Thoracic aorta (tissue), 2 donors: ENCODE measurements around the gene TIGD1. TPM values are rescaled to one million over a fixed set of nuclear protein-coding genes. Genes with fewer than 3 reads are reported as not detected.

Experiments
- ATAC-seq: fragments of 150-250 bp; one replicate; pipeline ENCODE4 v1.8.0; 2017; ENCODE audit warnings: low read depth; ENCODE audit not compliant: insufficient number of reproducible peaks, low FRiP score
- DNase-seq: peaks from one replicate; pipeline ENCODE4 v3.0.0-alpha.2; 2020; ENCODE audit warnings: low spot score
- H3K27ac ChIP-seq, 2 donors: fragments of 200-600 bp; sonication (generic); 1 replicate in 1 of 2; 2 replicates in 1 of 2; pipeline ENCODE4 v1.5.1; 2016; ENCODE audit warnings: mild to moderate bottlenecking in 2 of 2, moderate library complexity in 2 of 2
- H3K27me3 ChIP-seq: fragments of 200-600 bp; sonication (generic); replicated peaks from 2 replicates; pipeline ENCODE4 v1.6.0; 2016; ENCODE audit warnings: mild to moderate bottlenecking; ENCODE audit not compliant: insufficient read depth
- H3K36me3 ChIP-seq: fragments of 200-600 bp; sonication (generic); one replicate; pipeline ENCODE4 v1.5.1; 2016
- H3K4me1 ChIP-seq, 2 donors: fragments of 200-600 bp; sonication (generic); 1 replicate in 1 of 2; 2 replicates in 1 of 2; pipeline versions ENCODE4 v1.5.1 to v1.6.0; 2016; ENCODE audit warnings: low read depth in 2 of 2, mild to moderate bottlenecking in 1 of 2; ENCODE audit not compliant: control insufficient read depth in 1 of 2
- H3K4me3 ChIP-seq: fragments of 200-600 bp; sonication (generic); 2 replicates; pipeline ENCODE4 v1.5.1; 2016; ENCODE audit warnings: mild to moderate bottlenecking
- H3K9me3 ChIP-seq: fragments of 200-600 bp; sonication (generic); 2 replicates; pipeline ENCODE4 v1.5.1; 2016
- CTCF ChIP-seq: fragments of 200-600 bp; sonication (generic); IDR thresholded peaks from one replicate; pipeline ENCODE4 v1.5.1; 2019; ENCODE audit warnings: antibody characterized with exemption
- total RNA-seq, 2 donors: library from RNA; depleted of rRNA; stranded (reverse); fragments of >200 nt; gene quantifications; one replicate each; pipeline versions ENCODE4 v1.1.0 to v1.2.3, GENCODE V29; 2016

Gene TIGD1
- total RNA-seq, 2 donors from 2014 or later, result 1.8 to 3.1 TPM

- no peaks in the 10 kb centered on the region for H3K36me3 ChIP-seq
- no peak for DNase-seq
- ATAC-seq, result no peak
- no peak within 1 kb of the TSS for H3K27ac ChIP-seq
- peaks cover 7 to 27% of the 10 kb centered on the region in 2 donors for H3K4me1 ChIP-seq
- peaks cover 17% of the 10 kb centered on the region for H3K27me3 ChIP-seq
- TF ChIP-seq CTCF, result no peak
- H3K4me3 ChIP-seq, result no peak within 1 kb of the TSS
- no peaks in the 10 kb centered on the region for H3K9me3 ChIP-seq
Observed at GRCh38 chr2:232519581-232520438, 30.5 kb downstream of the TIGD1 start, which contains the start of gene PRSS56. TSS of gene PRSS56 (plus strand) at chr2:232520388. CDS start at chr2:232520599, 211 bp downstream.

GRCh38 chr2:232518844-232519243 is 31.5 kb downstream of the TIGD1 start:
- ATAC-seq (no peak), DNase-seq (no peak)
- TF ChIP-seq CTCF, result no peak
- H3K4me3 ChIP-seq, result no peak overlapping the region
- H3K27ac ChIP-seq, result no peak overlapping the region
- H3K9me3 ChIP-seq, result no peaks in the 10 kb centered on the region
- peaks cover 14% of the 10 kb centered on the region for H3K27me3 ChIP-seq
- H3K36me3 ChIP-seq, result no peaks in the 10 kb centered on the region
- H3K4me1 ChIP-seq, result peaks cover 7 to 22% of the 10 kb centered on the region in 2 donors

GRCh38 chr2:232516551-232516950 is 33.8 kb downstream of the TIGD1 start:
- Histone ChIP-seq H3K36me3 (no peaks in the 10 kb centered on the region), H3K27ac (no peak overlapping the region), H3K4me3 (no peak overlapping the region), H3K4me1 (peaks cover 0 to 1% of the 10 kb centered on the region in 2 donors), H3K9me3 (no peaks in the 10 kb centered on the region), H3K27me3 (no peaks in the 10 kb centered on the region)
- no peak for ATAC-seq
- DNase-seq, result no peak
- TF ChIP-seq CTCF, result no peak

- no peak for TF ChIP-seq CTCF
- no peak overlapping the region for H3K27ac ChIP-seq
- ATAC-seq (no peak), DNase-seq (no peak)
- no peak overlapping the region for H3K4me3 ChIP-seq
- H3K36me3 ChIP-seq, result no peaks in the 10 kb centered on the region
- no peaks in the 10 kb centered on the region for H3K4me1 ChIP-seq
- H3K27me3 ChIP-seq, result no peaks in the 10 kb centered on the region
- H3K9me3 ChIP-seq, result no peaks in the 10 kb centered on the region
Observed at GRCh38 chr2:232515639-232516038, 34.7 kb downstream of the TIGD1 start.

GRCh38 chr2:232513353-232513752 is 37.0 kb downstream of the TIGD1 start:
- no peaks in the 10 kb centered on the region for H3K36me3 ChIP-seq
- DNase-seq (no peak), ATAC-seq (no peak)
- no peak overlapping the region for H3K27ac ChIP-seq
- TF ChIP-seq CTCF, result no peak
- no peaks in the 10 kb centered on the region for H3K4me1 ChIP-seq
- no peaks in the 10 kb centered on the region for H3K9me3 ChIP-seq
- H3K27me3 ChIP-seq, result no peaks in the 10 kb centered on the region
- no peak overlapping the region for H3K4me3 ChIP-seq
